Measurements from ENCODE around the gene TEC.

TEC gene

DNA sequence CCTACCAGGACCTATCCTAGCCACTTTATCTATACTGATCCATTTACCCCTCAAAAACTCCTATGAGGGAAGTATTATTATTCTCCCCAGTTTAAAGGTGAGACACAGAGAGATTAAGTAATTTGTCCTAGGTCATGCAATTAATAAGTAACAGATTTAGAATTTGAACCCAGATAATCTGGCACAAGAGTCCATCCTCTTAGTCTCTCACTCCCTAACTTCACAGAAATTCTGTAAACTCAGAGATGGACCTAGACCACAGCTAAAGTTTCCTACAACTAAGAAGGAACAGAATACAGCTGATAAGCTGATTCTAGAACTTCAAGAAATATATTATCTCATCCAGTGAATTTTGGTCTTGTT lies 58.7 kb downstream of the TEC start:
- TF ChIP-seq EP300 (IDR thresholded peaks at IDR 0.05; ENCODE audit: borderline replicate concordance) (no peak), YY1 (IDR thresholded peaks at IDR 0.05; ENCODE audit: low read depth) (no peak), RAD21 (IDR thresholded peaks at IDR 0.05; ENCODE audit: low read depth) (no peak), EGR1 (IDR thresholded peaks at IDR 0.05) (no peak), CREB1 (IDR thresholded peaks at IDR 0.05; ENCODE audit: low read depth) (no peak), TAF1 (IDR thresholded peaks at IDR 0.05; ENCODE audit: low read depth) (no peak), FOXM1 (IDR thresholded peaks at IDR 0.05; ENCODE audit: borderline replicate concordance, low read depth) (no peak), ZBTB7A (IDR thresholded peaks at IDR 0.05; ENCODE audit: low read depth) (no peak), NFIC (IDR thresholded peaks at IDR 0.05) (no peak), TCF12 (IDR thresholded peaks at IDR 0.05; ENCODE audit: low read depth) (no peak)
- TF ChIP-seq, protein P1, sequence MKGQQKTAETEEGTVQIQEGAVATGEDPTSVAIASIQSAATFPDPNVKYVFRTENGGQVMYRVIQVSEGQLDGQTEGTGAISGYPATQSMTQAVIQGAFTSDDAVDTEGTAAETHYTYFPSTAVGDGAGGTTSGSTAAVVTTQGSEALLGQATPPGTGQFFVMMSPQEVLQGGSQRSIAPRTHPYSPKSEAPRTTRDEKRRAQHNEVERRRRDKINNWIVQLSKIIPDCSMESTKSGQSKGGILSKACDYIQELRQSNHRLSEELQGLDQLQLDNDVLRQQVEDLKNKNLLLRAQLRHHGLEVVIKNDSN (IDR thresholded peaks at IDR 0.05): no peak
- TF ChIP-seq, protein P2, sequence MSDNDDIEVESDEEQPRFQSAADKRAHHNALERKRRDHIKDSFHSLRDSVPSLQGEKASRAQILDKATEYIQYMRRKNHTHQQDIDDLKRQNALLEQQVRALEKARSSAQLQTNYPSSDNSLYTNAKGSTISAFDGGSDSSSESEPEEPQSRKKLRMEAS (IDR thresholded peaks at IDR 0.05): no peak
- TF ChIP-seq, protein P3, sequence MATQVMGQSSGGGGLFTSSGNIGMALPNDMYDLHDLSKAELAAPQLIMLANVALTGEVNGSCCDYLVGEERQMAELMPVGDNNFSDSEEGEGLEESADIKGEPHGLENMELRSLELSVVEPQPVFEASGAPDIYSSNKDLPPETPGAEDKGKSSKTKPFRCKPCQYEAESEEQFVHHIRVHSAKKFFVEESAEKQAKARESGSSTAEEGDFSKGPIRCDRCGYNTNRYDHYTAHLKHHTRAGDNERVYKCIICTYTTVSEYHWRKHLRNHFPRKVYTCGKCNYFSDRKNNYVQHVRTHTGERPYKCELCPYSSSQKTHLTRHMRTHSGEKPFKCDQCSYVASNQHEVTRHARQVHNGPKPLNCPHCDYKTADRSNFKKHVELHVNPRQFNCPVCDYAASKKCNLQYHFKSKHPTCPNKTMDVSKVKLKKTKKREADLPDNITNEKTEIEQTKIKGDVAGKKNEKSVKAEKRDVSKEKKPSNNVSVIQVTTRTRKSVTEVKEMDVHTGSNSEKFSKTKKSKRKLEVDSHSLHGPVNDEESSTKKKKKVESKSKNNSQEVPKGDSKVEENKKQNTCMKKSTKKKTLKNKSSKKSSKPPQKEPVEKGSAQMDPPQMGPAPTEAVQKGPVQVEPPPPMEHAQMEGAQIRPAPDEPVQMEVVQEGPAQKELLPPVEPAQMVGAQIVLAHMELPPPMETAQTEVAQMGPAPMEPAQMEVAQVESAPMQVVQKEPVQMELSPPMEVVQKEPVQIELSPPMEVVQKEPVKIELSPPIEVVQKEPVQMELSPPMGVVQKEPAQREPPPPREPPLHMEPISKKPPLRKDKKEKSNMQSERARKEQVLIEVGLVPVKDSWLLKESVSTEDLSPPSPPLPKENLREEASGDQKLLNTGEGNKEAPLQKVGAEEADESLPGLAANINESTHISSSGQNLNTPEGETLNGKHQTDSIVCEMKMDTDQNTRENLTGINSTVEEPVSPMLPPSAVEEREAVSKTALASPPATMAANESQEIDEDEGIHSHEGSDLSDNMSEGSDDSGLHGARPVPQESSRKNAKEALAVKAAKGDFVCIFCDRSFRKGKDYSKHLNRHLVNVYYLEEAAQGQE (IDR thresholded peaks at IDR 0.05; ENCODE audit: low read depth): no peak

DNA sequence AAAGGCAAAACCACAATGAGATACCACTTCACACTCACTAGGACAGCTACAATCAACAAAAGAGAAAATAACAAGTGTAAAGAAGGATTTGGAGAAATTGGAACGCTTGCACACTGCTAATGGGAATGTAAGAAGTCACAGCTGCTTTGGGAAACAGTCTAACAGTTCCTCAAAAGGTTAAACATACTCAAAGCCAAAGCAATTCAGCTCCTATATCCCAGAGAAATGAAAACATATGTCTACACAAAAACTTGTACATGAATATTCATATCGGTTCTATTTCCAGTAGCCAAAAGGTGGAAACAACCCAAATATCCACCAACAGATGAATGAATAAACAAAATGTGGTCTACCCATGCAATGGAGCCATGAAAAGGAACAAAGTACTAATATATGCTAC lies 64.0 kb downstream of the TEC start:
- TF ChIP-seq YY1 (IDR thresholded peaks at IDR 0.05; ENCODE audit: low read depth) (no peak), TAF1 (IDR thresholded peaks at IDR 0.05; ENCODE audit: low read depth) (no peak), TEAD4 (IDR thresholded peaks at IDR 0.05) (no peak), EGR1 (IDR thresholded peaks at IDR 0.05) (no peak), EP300 (IDR thresholded peaks at IDR 0.05; ENCODE audit: borderline replicate concordance) (no peak), FOXM1 (IDR thresholded peaks at IDR 0.05; ENCODE audit: borderline replicate concordance, low read depth) (no peak), NFIC (IDR thresholded peaks at IDR 0.05) (no peak), RAD21 (IDR thresholded peaks at IDR 0.05; ENCODE audit: low read depth) (no peak), TCF12 (IDR thresholded peaks at IDR 0.05; ENCODE audit: low read depth) (no peak), CREB1 (IDR thresholded peaks at IDR 0.05; ENCODE audit: low read depth) (no peak), CEBPB (IDR thresholded peaks at IDR 0.05) (no peak)
- TF ChIP-seq, protein P2 (IDR thresholded peaks at IDR 0.05): no peak
- TF ChIP-seq, protein P3 (IDR thresholded peaks at IDR 0.05; ENCODE audit: low read depth): no peak
- TF ChIP-seq, protein P1 (IDR thresholded peaks at IDR 0.05): no peak

DNA sequence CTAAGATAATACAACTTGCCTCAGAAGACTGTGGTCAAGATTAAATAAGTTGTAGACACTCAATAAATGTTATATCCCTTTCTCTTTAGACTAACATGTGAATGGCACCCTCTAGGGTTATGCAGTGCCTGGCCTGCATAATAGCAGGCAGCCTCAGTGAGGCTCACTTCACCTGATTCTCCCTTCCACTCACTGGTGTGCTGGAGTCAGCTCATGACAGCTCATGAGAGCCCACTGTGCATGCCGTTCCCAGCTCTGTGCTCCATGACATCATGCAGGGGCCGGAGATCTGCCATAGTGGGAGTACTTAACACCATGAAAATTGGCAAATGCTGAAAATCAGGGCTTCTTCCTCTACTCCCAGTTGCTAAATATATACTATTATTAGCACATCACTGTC lies 64.5 kb downstream of the TEC start:
- no peak for TF ChIP-seq CEBPB (IDR thresholded peaks at IDR 0.05)
- TF ChIP-seq NFIC (IDR thresholded peaks at IDR 0.05): no peak

DNA sequence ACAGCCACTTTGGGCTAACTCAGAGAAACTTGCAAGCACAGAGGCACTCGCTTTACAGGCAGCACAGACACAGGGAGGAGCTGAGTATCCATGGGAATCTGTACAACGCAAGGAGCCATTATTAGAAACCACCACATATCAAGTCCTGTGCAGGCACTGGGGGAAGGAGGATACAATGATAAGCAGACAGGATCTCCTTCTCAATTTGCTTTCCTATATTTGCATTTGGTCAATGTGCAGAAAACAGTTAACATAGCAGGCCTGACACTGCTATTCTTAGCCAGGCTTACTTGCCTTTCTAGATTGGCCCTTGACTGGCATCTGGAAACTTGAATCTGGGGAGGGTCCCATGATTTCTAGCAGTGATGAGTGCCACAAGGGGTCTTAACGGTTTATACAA lies 65.8 kb downstream of the TEC start:
- TF ChIP-seq, protein P2 (IDR thresholded peaks at IDR 0.05): no peak
- no peak for TF ChIP-seq CREB1 (IDR thresholded peaks at IDR 0.05; ENCODE audit: low read depth)
- no peak for TF ChIP-seq YY1 (IDR thresholded peaks at IDR 0.05; ENCODE audit: low read depth)

DNA sequence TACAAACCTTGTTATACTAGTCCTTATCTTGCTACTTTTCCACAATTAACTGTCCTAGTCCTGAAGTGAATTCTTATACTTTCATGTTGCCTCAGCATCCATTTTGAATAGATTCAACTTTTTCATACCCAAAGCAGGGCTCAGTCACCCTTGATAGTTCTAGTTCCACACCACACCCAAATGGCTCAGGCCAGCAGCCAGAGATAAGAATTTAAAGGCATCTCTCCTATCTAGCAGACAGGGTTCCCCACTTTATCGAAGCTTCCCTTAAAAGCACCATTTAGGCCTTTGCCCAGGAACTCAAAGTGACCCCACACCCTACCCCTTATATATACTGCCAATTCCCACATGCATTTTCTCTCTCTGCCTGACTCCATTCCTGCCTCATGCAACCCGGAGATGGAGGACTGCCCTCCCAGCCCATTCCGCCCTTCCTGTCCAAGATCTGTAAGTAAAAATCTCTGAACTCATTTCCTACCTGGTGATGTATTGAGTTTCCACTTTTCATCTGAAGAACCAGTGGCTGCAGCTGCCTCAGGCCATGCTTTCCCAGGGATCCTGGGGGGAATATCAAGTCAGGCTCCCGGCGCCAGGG lies 71.9 kb downstream of the TEC start:
- TF ChIP-seq, protein P1 (IDR thresholded peaks at IDR 0.05): no peak
- TF ChIP-seq, protein P2 (IDR thresholded peaks at IDR 0.05): no peak
- TF ChIP-seq TEAD4 (IDR thresholded peaks at IDR 0.05) (no peak), CREB1 (IDR thresholded peaks at IDR 0.05; ENCODE audit: low read depth) (no peak), YY1 (IDR thresholded peaks at IDR 0.05; ENCODE audit: low read depth) (no peak), FOXM1 (IDR thresholded peaks at IDR 0.05; ENCODE audit: borderline replicate concordance, low read depth) (no peak), RAD21 (IDR thresholded peaks at IDR 0.05; ENCODE audit: low read depth) (no peak), EGR1 (IDR thresholded peaks at IDR 0.05) (no peak), NFIC (IDR thresholded peaks at IDR 0.05) (no peak), ZBTB7A (IDR thresholded peaks at IDR 0.05; ENCODE audit: low read depth) (no peak)
- TF ChIP-seq, protein P3 (IDR thresholded peaks at IDR 0.05; ENCODE audit: low read depth): no peak
